SH-SY5Y (cell line): Measurements from ENCODE around the gene CENPC.

Experiments
- GATA2 ChIP-seq: IDR thresholded peaks from 2 replicates; pipeline ENCODE4 v1.6.1; 2011; ENCODE audit warnings: mild to moderate bottlenecking, low read depth, low read length
- GATA3 ChIP-seq: IDR thresholded peaks from 2 replicates; pipeline ENCODE4 v1.6.1; 2011; ENCODE audit warnings: low read depth, mild to moderate bottlenecking, low read length, moderate library complexity

The CENPC gene

GRCh38 chr4:67459164-67459563, 86.1 kb downstream of the CENPC start:
- no peak for TF ChIP-seq GATA3
- no peak for TF ChIP-seq GATA2

GRCh38 chr4:67456577-67457196, 88.6 kb downstream of the CENPC start:
- no peak for TF ChIP-seq GATA2
- no peak for TF ChIP-seq GATA3

- TF ChIP-seq GATA2 = no peak
Observed at GRCh38 chr4:67452100-67452845, 93.0 kb downstream of the CENPC start.

- TF ChIP-seq GATA3 = no peak
- no peak for TF ChIP-seq GATA2
Observed at GRCh38 chr4:67451464-67451863, 93.8 kb downstream of the CENPC start.

GRCh38 chr4:67448621-67449020, 96.7 kb downstream of the CENPC start:
- TF ChIP-seq GATA2 (no peak), GATA3 (no peak)

GRCh38 chr4:67447873-67448272, 97.4 kb downstream of the CENPC start:
- no peak for TF ChIP-seq GATA3
- no peak for TF ChIP-seq GATA2

- TF ChIP-seq GATA2 (no peak), GATA3 (no peak)
Observed at GRCh38 chr4:67446811-67447210, 98.5 kb downstream of the CENPC start.

- no peak for TF ChIP-seq GATA3
- no peak for TF ChIP-seq GATA2
Observed at GRCh38 chr4:67438975-67439374, 106.3 kb downstream of the CENPC start.

GRCh38 chr4:67437974-67438713, 107.2 kb downstream of the CENPC start:
- TF ChIP-seq GATA3 (no peak), GATA2 (no peak)

- TF ChIP-seq GATA2 (no peak), GATA3 (no peak)
Observed at GRCh38 chr4:67436742-67437141, 108.6 kb downstream of the CENPC start.

GRCh38 chr4:67430989-67431388, 114.3 kb downstream of the CENPC start:
- TF ChIP-seq GATA2 (no peak), GATA3 (no peak)

GRCh38 chr4:67428819-67429218, 116.5 kb downstream of the CENPC start:
- TF ChIP-seq GATA3 = no peak
- no peak for TF ChIP-seq GATA2
